Activated T-cell treated with anti-CD3 and anti-CD28 coated beads, Interleukin-2, amount 50 U/mL, for 72 hours (primary cell): Measurements from ENCODE around the gene PARD3. TPM values are rescaled to one million over a fixed set of nuclear protein-coding genes. Genes with fewer than 3 reads are reported as not detected.

ENCODE experiments used
- ATAC-seq, 2 donors: fragments of 150-1000 bp; cut with Tn5 transposase; replicated peaks in 1 of 2; 2 replicates each; pipeline ENCODE4 v1.10.0; 2021; ENCODE audit warnings: moderate library complexity in 2 of 2, mild to moderate bottlenecking in 1 of 2
- DNase-seq, 2 donors: peaks; one replicate each; pipeline ENCODE4 v3.0.0; 2021 to 2022; ENCODE audit warnings: mixed read lengths in 1 of 2
- H3K27ac Mint-ChIP-seq: one replicate; pipeline ENCODE4 v1.8.0; 2022; ENCODE audit warnings: mild to moderate bottlenecking, moderate library complexity, mixed read lengths
- H3K27me3 Mint-ChIP-seq: one replicate; pipeline ENCODE4 v1.8.0; 2022; ENCODE audit warnings: low read depth, mixed read lengths
- H3K36me3 Mint-ChIP-seq, 2 donors: one replicate each; pipeline ENCODE4 v1.8.0; 2022; ENCODE audit warnings: mixed read lengths in 2 of 2, mild to moderate bottlenecking in 1 of 2; ENCODE audit not compliant: insufficient read depth in 2 of 2
- H3K4me1 Mint-ChIP-seq: one replicate; pipeline ENCODE4 v1.8.0; 2022; ENCODE audit warnings: low read depth, mixed read lengths
- H3K4me3 Mint-ChIP-seq, 2 donors: one replicate each; pipeline ENCODE4 v1.8.0; 2022; ENCODE audit warnings: mild to moderate bottlenecking in 2 of 2, mixed read lengths in 2 of 2, moderate library complexity in 2 of 2
- H3K9me3 Mint-ChIP-seq, 2 donors: one replicate each; pipeline ENCODE4 v1.8.0; 2022; ENCODE audit warnings: mixed read lengths in 2 of 2
- total RNA-seq, 2 donors: library from RNA; stranded (reverse); gene quantifications; one replicate each; pipeline ENCODE4 v1.2.3, GENCODE V29; 2022

Gene PARD3
- total RNA-seq, 2 donors from 2014 or later = 2.3 to 3.7 TPM

GRCh38 chr10:34475274-34475646 lies 339.8 kb downstream of the PARD3 start:
- Mint-ChIP-seq H3K27me3 (no peaks in the 10 kb centered on the region), H3K36me3 (no peaks in the 10 kb centered on the region), H3K9me3 (no peaks in the 10 kb centered on the region)

DNA sequence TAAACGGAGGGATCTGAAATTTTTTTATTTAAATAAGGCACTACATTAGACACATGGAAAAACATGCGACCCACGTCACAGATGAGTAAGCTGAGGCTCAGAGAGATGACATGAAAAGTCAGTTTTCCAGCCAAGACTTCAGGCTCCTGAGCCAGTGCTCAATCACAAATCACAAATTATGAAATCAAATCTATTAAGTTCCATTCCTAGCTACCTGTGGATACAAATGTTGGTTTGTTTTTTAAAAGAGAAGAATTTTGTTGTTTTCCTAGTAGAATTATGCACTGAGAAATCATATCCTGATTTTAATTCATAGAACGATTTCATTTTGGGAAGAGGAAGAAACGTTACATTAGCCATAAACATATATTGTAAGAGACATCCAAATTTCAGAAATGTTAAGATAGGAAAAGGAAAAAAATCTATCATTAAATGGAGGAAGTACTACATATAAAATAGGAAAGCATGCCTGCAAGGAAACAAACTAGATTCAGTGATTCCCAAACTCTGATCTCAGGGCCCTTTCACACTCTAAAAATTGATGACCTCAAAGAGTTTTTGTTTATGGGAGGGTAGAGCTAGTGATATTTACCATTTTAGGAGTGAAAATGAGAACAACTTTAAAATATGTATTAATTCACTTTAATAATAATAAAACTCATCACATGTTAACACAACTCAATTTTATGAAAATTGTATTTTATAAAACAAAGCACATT lies 340.4 kb downstream of the PARD3 start:
- H3K4me3 Mint-ChIP-seq = no peak overlapping the region
- H3K27ac Mint-ChIP-seq = no peak overlapping the region
- no peaks in the 10 kb centered on the region for H3K36me3 Mint-ChIP-seq
- no peaks in the 10 kb centered on the region for H3K4me1 Mint-ChIP-seq
- H3K27me3 Mint-ChIP-seq = no peaks in the 10 kb centered on the region
- no peak for DNase-seq
- H3K9me3 Mint-ChIP-seq = no peaks in the 10 kb centered on the region
- no peak for ATAC-seq

More at GRCh38 chr10:34475274-34475646, 339.8 kb downstream of the PARD3 start:
- H3K4me1 Mint-ChIP-seq = no peaks in the 10 kb centered on the region
- H3K4me3 Mint-ChIP-seq = no peak overlapping the region
- H3K27ac Mint-ChIP-seq = no peak overlapping the region
- DNase-seq = no peak
- ATAC-seq = no peak

DNA sequence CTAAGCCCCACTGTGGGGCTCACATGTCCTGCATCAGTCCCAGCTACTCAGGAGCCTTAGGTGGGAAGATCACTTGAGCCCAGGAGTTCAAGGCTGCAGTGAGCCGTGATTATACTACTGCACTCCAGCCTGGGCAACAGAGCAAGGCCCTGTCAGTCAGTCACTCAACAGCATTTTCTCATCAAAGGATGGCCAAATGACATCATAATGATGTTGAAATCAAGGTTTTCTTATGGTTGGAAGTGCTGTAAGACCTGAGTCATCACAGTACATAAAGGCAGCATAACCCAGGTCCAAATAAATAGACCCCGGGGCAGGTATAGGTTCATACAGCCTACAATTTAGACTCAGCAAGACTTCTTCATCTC lies 341.1 kb downstream of the PARD3 start:
- H3K27me3 Mint-ChIP-seq = no peaks in the 10 kb centered on the region

DNA sequence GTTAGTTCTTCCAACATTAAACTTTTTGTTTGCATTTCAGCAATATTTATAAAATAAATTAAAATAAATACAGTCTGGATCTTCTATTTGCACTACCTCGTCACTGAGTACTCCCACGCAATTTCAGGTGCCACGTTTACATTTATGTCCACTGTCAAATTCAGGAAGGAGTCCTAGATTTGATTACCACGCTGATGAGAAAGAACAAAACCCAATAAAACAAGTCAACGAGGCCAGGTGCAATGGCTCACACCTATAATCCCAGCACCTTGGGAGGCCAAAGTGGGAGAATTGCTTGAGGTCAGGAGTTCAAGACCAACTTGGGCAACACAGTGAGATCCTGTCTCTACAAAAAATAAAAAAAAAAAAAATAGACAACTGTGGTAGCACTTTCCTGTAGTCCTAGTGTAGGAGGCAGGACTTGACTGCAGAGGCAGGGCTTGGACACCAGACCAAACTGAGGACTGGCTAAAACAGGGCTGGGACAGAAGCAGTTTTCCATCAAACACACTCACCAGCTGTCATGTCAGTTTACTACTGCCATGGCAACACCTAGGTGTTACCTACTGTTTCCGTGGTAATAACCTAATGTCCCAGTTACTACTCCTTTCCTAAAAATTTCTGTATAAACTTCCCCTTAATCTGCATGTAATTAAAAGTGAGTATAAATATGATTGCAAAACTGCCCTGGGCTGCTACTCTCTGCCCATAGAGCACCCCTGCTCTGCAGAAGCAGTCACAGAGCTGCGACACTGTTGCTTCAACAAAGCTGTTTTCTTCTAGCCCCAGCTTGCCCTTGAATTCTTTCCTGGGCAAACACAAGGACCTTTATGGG lies 341.7 kb downstream of the PARD3 start:
- Mint-ChIP-seq H3K4me3 (no peak overlapping the region), H3K27me3 (no peaks in the 10 kb centered on the region), H3K36me3 (no peaks in the 10 kb centered on the region), H3K4me1 (no peaks in the 10 kb centered on the region), H3K27ac (no peak overlapping the region), H3K9me3 (no peaks in the 10 kb centered on the region)
- no peak for DNase-seq
- no peak for ATAC-seq

More for the DNA sequence above, 341.1 kb downstream of the PARD3 start:
- Mint-ChIP-seq H3K4me1 (no peaks in the 10 kb centered on the region), H3K9me3 (no peaks in the 10 kb centered on the region), H3K27ac (no peak overlapping the region), H3K4me3 (no peak overlapping the region), H3K36me3 (no peaks in the 10 kb centered on the region)
- ATAC-seq (no peak), DNase-seq (no peak)

- Mint-ChIP-seq H3K36me3 (no peaks in the 10 kb centered on the region), H3K4me1 (no peaks in the 10 kb centered on the region), H3K9me3 (no peaks in the 10 kb centered on the region), H3K27me3 (no peaks in the 10 kb centered on the region), H3K27ac (no peak overlapping the region), H3K4me3 (no peak overlapping the region)
- no peak for DNase-seq
- ATAC-seq = no peak
Measured at GRCh38 chr10:34470307-34470706, 344.8 kb downstream of the PARD3 start.

DNA sequence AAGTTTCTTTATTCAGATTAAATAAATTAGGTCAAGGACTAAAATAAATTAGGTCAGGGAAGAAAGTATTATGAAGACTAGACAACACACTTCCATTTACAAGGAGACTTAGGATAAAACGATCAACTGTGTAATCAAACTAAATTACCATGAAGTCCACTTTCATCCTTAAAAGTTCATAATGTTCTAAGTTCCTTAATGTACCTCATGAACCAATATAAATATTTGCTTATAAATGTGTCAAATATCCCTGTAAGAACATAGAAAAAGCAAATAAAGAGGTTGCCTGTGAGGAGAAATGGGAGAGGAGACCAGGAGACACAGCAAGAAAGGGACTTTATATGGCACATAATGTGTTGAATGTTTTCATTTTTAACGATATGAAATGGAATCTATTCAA lies 345.6 kb downstream of the PARD3 start:
- no peaks in the 10 kb centered on the region for H3K9me3 Mint-ChIP-seq
- no peaks in the 10 kb centered on the region for H3K4me1 Mint-ChIP-seq
- H3K36me3 Mint-ChIP-seq = no peaks in the 10 kb centered on the region
- ATAC-seq = no peak
- no peaks in the 10 kb centered on the region for H3K27me3 Mint-ChIP-seq
- H3K27ac Mint-ChIP-seq = no peak overlapping the region
- DNase-seq = no peak
- no peak overlapping the region for H3K4me3 Mint-ChIP-seq

GRCh38 chr10:34467902-34468301 lies 347.2 kb downstream of the PARD3 start:
- H3K27ac Mint-ChIP-seq = no peak overlapping the region
- DNase-seq = no peak
- no peak overlapping the region for H3K4me3 Mint-ChIP-seq
- no peaks in the 10 kb centered on the region for H3K27me3 Mint-ChIP-seq
- no peak for ATAC-seq
- no peaks in the 10 kb centered on the region for H3K4me1 Mint-ChIP-seq
- no peaks in the 10 kb centered on the region for H3K9me3 Mint-ChIP-seq
- no peaks in the 10 kb centered on the region for H3K36me3 Mint-ChIP-seq

- no peaks in the 10 kb centered on the region for H3K4me1 Mint-ChIP-seq
- no peaks in the 10 kb centered on the region for H3K36me3 Mint-ChIP-seq
- no peaks in the 10 kb centered on the region for H3K9me3 Mint-ChIP-seq
- no peak for ATAC-seq
- H3K27me3 Mint-ChIP-seq = no peaks in the 10 kb centered on the region
- H3K4me3 Mint-ChIP-seq = no peak overlapping the region
- no peak overlapping the region for H3K27ac Mint-ChIP-seq
- DNase-seq = no peak
Measured at GRCh38 chr10:34467364-34467763, 347.7 kb downstream of the PARD3 start.

DNA sequence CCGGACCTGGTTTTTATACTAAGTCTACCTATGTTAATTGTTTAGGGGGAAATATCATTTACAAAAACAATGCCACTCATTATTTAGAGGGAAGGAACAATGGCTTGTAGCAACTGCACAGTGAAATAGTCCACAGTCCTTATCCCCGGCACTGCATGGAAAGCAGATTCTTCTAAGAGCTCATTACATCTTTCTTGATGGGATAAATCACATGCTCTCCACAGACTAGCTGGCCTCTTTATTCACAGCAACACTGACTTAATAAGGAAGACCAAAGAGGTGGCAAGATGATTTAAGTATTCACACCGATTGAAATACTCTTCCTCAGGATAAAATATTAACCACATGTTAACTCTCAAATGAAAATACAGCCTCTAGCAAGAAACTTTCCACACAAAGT lies 349.4 kb downstream of the PARD3 start:
- DNase-seq (no peak), ATAC-seq (no peak)
- no peak overlapping the region for H3K4me3 Mint-ChIP-seq
- H3K9me3 Mint-ChIP-seq = no peaks in the 10 kb centered on the region
- no peak overlapping the region for H3K27ac Mint-ChIP-seq
- no peaks in the 10 kb centered on the region for H3K36me3 Mint-ChIP-seq
- no peaks in the 10 kb centered on the region for H3K4me1 Mint-ChIP-seq
- H3K27me3 Mint-ChIP-seq = no peaks in the 10 kb centered on the region

GRCh38 chr10:34464591-34464990 lies 350.5 kb downstream of the PARD3 start:
- ATAC-seq = no peak
- no peaks in the 10 kb centered on the region for H3K9me3 Mint-ChIP-seq
- no peaks in the 10 kb centered on the region for H3K4me1 Mint-ChIP-seq
- no peaks in the 10 kb centered on the region for H3K36me3 Mint-ChIP-seq
- H3K27me3 Mint-ChIP-seq = no peaks in the 10 kb centered on the region
- no peak overlapping the region for H3K27ac Mint-ChIP-seq
- H3K4me3 Mint-ChIP-seq = no peak overlapping the region
- DNase-seq = no peak

- no peaks in the 10 kb centered on the region for H3K27me3 Mint-ChIP-seq
- H3K27ac Mint-ChIP-seq = no peak overlapping the region
- no peaks in the 10 kb centered on the region for H3K9me3 Mint-ChIP-seq
- DNase-seq (no peak), ATAC-seq (no peak)
- no peaks in the 10 kb centered on the region for H3K36me3 Mint-ChIP-seq
- H3K4me3 Mint-ChIP-seq = no peak overlapping the region
- no peaks in the 10 kb centered on the region for H3K4me1 Mint-ChIP-seq
Measured at GRCh38 chr10:34464000-34464399, 351.1 kb downstream of the PARD3 start.

DNA sequence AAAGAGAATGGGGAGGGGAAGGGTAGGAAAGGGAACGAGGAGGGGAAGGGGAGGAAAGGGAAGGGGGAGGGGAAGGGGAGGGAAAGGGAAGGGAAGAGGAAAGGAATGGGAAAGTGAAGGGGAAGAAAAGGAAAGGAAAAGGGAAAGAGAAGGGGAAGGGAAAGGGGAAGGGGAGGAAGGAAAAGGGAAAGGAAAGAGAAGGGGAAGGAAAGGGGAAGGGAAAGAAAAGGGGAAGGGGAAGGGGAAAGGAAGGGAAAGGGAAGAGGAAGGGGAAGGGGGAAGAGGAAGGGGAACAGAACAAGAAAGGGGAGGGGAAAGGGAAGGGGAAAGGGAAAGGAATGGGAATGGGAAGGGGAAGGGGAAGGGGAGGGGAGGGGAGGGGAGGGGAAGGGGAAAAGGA lies 352.1 kb downstream of the PARD3 start:
- Mint-ChIP-seq H3K27me3 (no peaks in the 10 kb centered on the region), H3K4me1 (no peaks in the 10 kb centered on the region), H3K36me3 (no peaks in the 10 kb centered on the region), H3K9me3 (no peaks in the 10 kb centered on the region), H3K27ac (no peak overlapping the region), H3K4me3 (no peak overlapping the region)
- DNase-seq = no peak
- no peak for ATAC-seq

DNA sequence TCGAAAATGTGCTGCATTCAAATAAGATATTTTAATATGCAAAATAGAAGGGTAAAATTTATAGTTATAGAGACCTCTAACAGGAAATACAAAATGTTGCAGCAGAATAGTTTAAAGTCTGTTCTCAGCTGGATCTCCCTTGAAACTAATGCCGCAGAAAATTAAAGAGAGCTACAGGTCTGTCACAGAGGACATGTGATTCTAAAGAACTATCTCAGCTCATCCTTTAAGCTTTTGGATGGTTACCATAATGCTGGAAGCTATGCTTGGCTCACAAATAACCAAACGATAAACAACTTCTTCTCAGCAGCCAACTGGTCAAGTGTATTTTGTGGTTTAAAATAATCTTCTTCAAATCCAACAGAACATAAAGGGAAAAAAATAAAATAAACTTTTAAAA lies 353.0 kb downstream of the PARD3 start:
- ATAC-seq (no peak), DNase-seq (no peak)
- Mint-ChIP-seq H3K4me1 (no peaks in the 10 kb centered on the region), H3K9me3 (no peaks in the 10 kb centered on the region), H3K4me3 (no peak overlapping the region), H3K36me3 (no peaks in the 10 kb centered on the region), H3K27ac (no peak overlapping the region), H3K27me3 (no peaks in the 10 kb centered on the region)
